GM12878 (cell line): Measurements from ENCODE around the gene PHEX. TPM values are rescaled to one million over a fixed set of nuclear protein-coding genes. Genes with fewer than 3 reads are reported as not detected.

ENCODE experiments used
- ATAC-seq: fragments of 200-7000 bp; cut with Tn5 transposase; 3 replicates; pipeline ENCODE4 v1.9.1; 2020; ENCODE audit warnings: mild to moderate bottlenecking, moderate library complexity
- BruUV-seq: library from RNA; stranded (reverse); fragments of 400-500 nt; replicated peaks from 2 replicates; lab custom pipeline; 2021; lab: Mats Ljungman, UMichigan
- CTCF ChIA-PET: fragments of 300-600 bp; sonication (Branson Sonifier 250); formaldehyde crosslinking; extraction: SDS; loops from one replicate; lab custom pipeline; 2021; ENCODE audit warnings: inconsistent platforms; lab: Yijun Ruan, JAX
- POLR2A ChIA-PET: fragments of 350-600 bp; formaldehyde crosslinking; extraction: SDS; loops from one replicate; lab custom pipeline; 2021; ENCODE audit warnings: inconsistent platforms; lab: Charles Lee
- RAD21 ChIA-PET: fragments of 300-600 bp; sonication (Branson Sonifier 250); formaldehyde crosslinking; loops from one replicate; lab custom pipeline; 2023; ENCODE audit warnings: antibody characterized with exemption; ENCODE audit not compliant: unreplicated experiment; lab: Charles Lee
- SMC1A ChIA-PET: fragments of 300-600 bp; sonication (Branson Sonifier 250); formaldehyde crosslinking; loops from one replicate; lab custom pipeline; 2023; ENCODE audit not compliant: unreplicated experiment, uncharacterized antibody; lab: Charles Lee
- DNase-seq: peaks from one replicate; pipeline ENCODE4 v3.0.0-alpha.2; 2011; ENCODE audit warnings: low read depth, low spot score
- FAIRE-seq: peaks from 3 replicates; lab custom pipeline; 2011; peaks lifted over from hg19 to GRCh38; lab: Jason Lieb, UNC
- H2AFZ ChIP-seq: 2 replicates; pipeline ENCODE4 v1.6.0; 2011; ENCODE audit warnings: low read depth, low read length, control low read depth; ENCODE audit not compliant: control insufficient read depth
- H3K27ac ChIP-seq: 2 replicates; pipeline ENCODE4 v1.5.1; 2011; ENCODE audit warnings: control low read depth; ENCODE audit not compliant: control insufficient read depth, insufficient read depth
- H3K27me3 ChIP-seq, 2 experiments: replicated peaks in 1 of 2; 2 replicates each; pipeline versions ENCODE4 v1.6.0 to v1.6.1; 2011; ENCODE audit warnings: low read length in 1 of 2; ENCODE audit not compliant: control insufficient read depth in 2 of 2, insufficient read depth in 2 of 2
- H3K36me3 ChIP-seq, 2 experiments: 2 replicates each; pipeline ENCODE4 v1.5.1; 2011; ENCODE audit warnings: low read length in 1 of 2; ENCODE audit not compliant: control insufficient read depth in 2 of 2, insufficient read depth in 2 of 2
- H3K4me1 ChIP-seq: 2 replicates; pipeline ENCODE4 v1.6.1; 2011; ENCODE audit warnings: mild to moderate bottlenecking, low read length, moderate library complexity, mixed read lengths; ENCODE audit not compliant: control insufficient read depth, insufficient read depth
- H3K4me2 ChIP-seq: 2 replicates; pipeline ENCODE4 v1.6.0; 2011; ENCODE audit warnings: control low read depth; ENCODE audit not compliant: control insufficient read depth, insufficient read depth
- H3K4me3 ChIP-seq: fragments of 200-600 bp; sonication (generic); 2 replicates; pipeline ENCODE4 v1.5.1; 2016
- H3K79me2 ChIP-seq: 2 replicates; pipeline ENCODE4 v1.6.0; 2011; ENCODE audit warnings: low read length; ENCODE audit not compliant: control insufficient read depth, insufficient read depth
- H3K9ac ChIP-seq: 2 replicates; pipeline ENCODE4 v1.8.0; 2011; ENCODE audit warnings: low read length, control low read depth, mixed read lengths; ENCODE audit not compliant: control insufficient read depth, insufficient read depth
- H3K9me3 ChIP-seq: replicated peaks from 3 replicates; pipeline ENCODE4 v1.5.1; 2011; ENCODE audit warnings: mild to moderate bottlenecking, low read length; ENCODE audit not compliant: control insufficient read depth, insufficient read depth
- H4K20me1 ChIP-seq: 2 replicates; pipeline ENCODE4 v1.6.0; 2011; ENCODE audit not compliant: control insufficient read depth, insufficient read depth
- BCLAF1 ChIP-seq: fragments of 450-650 bp; IDR thresholded peaks from 2 replicates; pipeline ENCODE4 v1.6.1; 2017; ENCODE audit warnings: antibody characterized with exemption, mild to moderate bottlenecking, moderate library complexity
- ELK1 ChIP-seq: IDR thresholded peaks from 2 replicates; pipeline ENCODE4 v1.6.1; 2012; ENCODE audit warnings: low read depth, low read length, improper control_type of control experiment
- MLLT1 ChIP-seq: fragments of 450-650 bp; IDR thresholded peaks from 2 replicates; pipeline ENCODE4 v1.6.1; 2016; ENCODE audit warnings: mild to moderate bottlenecking
- MTA2 ChIP-seq: fragments of 450-650 bp; IDR thresholded peaks from 2 replicates; pipeline ENCODE4 v1.6.1; 2016; ENCODE audit warnings: low read depth, mild to moderate bottlenecking, moderate library complexity
- RELB ChIP-seq: fragments of 450-650 bp; IDR thresholded peaks from 2 replicates; pipeline ENCODE4 v1.6.1; 2017; ENCODE audit warnings: low read depth, mild to moderate bottlenecking, moderate library complexity
- SMAD1 ChIP-seq: fragments of 450-650 bp; IDR thresholded peaks from 2 replicates; pipeline ENCODE4 v1.6.1; 2018; ENCODE audit warnings: mild to moderate bottlenecking, low read depth; ENCODE audit not compliant: partially characterized antibody
- SREBF1 ChIP-seq: IDR thresholded peaks from 2 replicates; pipeline ENCODE4 v1.6.1; 2012; ENCODE audit warnings: mild to moderate bottlenecking, low read length
- SRF ChIP-seq, 2 experiments: IDR thresholded peaks; 2 replicates each; pipeline ENCODE4 v1.6.1; 2011; ENCODE audit warnings: low read depth in 2 of 2, low read length in 2 of 2, mild to moderate bottlenecking in 1 of 2, moderate library complexity in 1 of 2
- WGBS: methylation state at CpG from one replicate; pipeline ENCODE4 v1.1.6; 2016; ENCODE audit warnings: low lambda C conversion rate; ENCODE audit not compliant: insufficient replicate concordance, insufficient coverage; ENCODE audit errors: missing lambda C conversion rate; 5-methylcytosine and 5-hydroxymethylcytosine counted together
- in situ Hi-C: fragments of 300-500 bp; cut with MboI; formaldehyde crosslinking; loops from 9 replicates; pipeline ENCODE4 v1.14.3; 2018; ENCODE audit warnings: mixed read lengths
- intact Hi-C: fragments of 100-400 bp; cut with micrococcal nuclease; formaldehyde crosslinking; loops from one replicate; pipeline ENCODE4 v1.14.2; 2022; ENCODE audit not compliant: unreplicated experiment
- polyA plus RNA-seq, 11 experiments: library from polyadenylated mRNA; depleted of rRNA in 4 of 11; unstranded in 6 of 11; stranded (reverse) in 5 of 11; fragments of >200 nt; fragmentation: Nextera tagmentation in 4 of 11; fragmentation: Illumina TruSeq in 1 of 11; extraction: Ambion mirVana in 4 of 11; extraction: Trizol in 1 of 11; gene quantifications; 1 replicate in 1 of 11; 2 replicates in 10 of 11; pipeline versions ENCODE4 v1.2.1 to v1.2.3, GENCODE V29; 2011 to 2016; ENCODE audit warnings: inconsistent platforms in 2 of 11, missing spikeins in 2 of 11, low read depth in 1 of 11
- total RNA-seq, 4 experiments: library from RNA; depleted of rRNA in 3 of 4; stranded (reverse); fragments of >200 nt in 3 of 4; fragmentation: Illumina TruSeq in 1 of 4; extraction: Trizol in 1 of 4; gene quantifications; 2 replicates each; pipeline versions ENCODE4 v1.2.1 to v1.2.3, GENCODE V29; 2013 to 2021
- TF ChIP-seq, protein P1 (sequence below): fragments of 450-650 bp; formaldehyde crosslinking; IDR thresholded peaks from 2 replicates; pipeline ENCODE4 v1.4.0; 2020; ENCODE audit warnings: mild to moderate bottlenecking, moderate library complexity

PHEX gene
- total and polyA plus RNA-seq, 10 of the 15 experiments (the other 5 are each of a cell fraction or from before 2014, with no cell fraction given), result 0.12 to 97.2 (median 0.55) TPM

DNA sequence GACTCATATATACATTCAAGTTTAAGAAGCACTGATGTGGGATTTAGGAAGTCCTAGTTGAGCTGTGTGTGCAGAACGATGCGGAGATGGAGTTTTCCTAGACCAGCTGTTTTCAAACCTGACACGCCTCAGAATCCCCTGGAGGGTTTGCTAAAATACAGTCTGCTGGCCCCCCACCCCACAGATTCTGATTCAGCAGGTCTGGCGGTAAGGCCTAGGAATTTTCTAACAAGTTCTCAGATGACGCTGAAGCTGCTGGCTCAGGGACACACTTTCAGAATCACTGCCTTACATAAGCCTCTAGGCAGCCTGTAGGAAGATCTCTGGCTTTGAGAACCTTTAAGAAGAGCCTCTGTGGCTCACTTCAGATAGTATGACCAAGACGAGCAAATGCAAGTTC is 73.1 kb downstream of the PHEX start:
- no peak overlapping the region for H3K4me3 ChIP-seq
- H3K9ac ChIP-seq, result no peak overlapping the region
- ChIA-PET CTCF (no interaction called here), SMC1A (interaction anchor here (1.5 to 2.1 kb wide), 3 partner anchors 10 to 15 kb away, joined by 4 to 7 read pairs (median 4); no protein-coding TSS in a partner anchor), POLR2A (no interaction called here), RAD21 (no interaction called here)
- H3K4me2 ChIP-seq, result no peak overlapping the region
- H3K9me3 ChIP-seq, result no peaks in the 10 kb centered on the region
- no peaks in the 10 kb centered on the region for H3K27me3 ChIP-seq
- no peaks in the 10 kb centered on the region for H3K79me2 ChIP-seq
- intact Hi-C loops (no loop called here), in situ Hi-C loops (no loop called here)
- no peaks in the 10 kb centered on the region for H3K36me3 ChIP-seq
- H4K20me1 ChIP-seq, result no peaks in the 10 kb centered on the region
- H3K27ac ChIP-seq, result no peak overlapping the region
- FAIRE-seq (no peak), DNase-seq (no peak), ATAC-seq (no peak)
- no peak overlapping the region for H2AFZ ChIP-seq
- no TSS peak for BruUV-seq
- no peaks in the 10 kb centered on the region for H3K4me1 ChIP-seq
- 31% methylated on average over 6 of the region's 6 CpGs for WGBS
- TF ChIP-seq BCLAF1 (no peak), SREBF1 (no peak), MTA2 (no peak), RELB (no peak), ELK1 (no peak), SMAD1 (no peak), MLLT1 (no peak), SRF (IDR thresholded peaks at IDR 0.05; ENCODE audit: low read depth in 2 of 2, low read length in 2 of 2) (no peak)
- TF ChIP-seq, protein P1, sequence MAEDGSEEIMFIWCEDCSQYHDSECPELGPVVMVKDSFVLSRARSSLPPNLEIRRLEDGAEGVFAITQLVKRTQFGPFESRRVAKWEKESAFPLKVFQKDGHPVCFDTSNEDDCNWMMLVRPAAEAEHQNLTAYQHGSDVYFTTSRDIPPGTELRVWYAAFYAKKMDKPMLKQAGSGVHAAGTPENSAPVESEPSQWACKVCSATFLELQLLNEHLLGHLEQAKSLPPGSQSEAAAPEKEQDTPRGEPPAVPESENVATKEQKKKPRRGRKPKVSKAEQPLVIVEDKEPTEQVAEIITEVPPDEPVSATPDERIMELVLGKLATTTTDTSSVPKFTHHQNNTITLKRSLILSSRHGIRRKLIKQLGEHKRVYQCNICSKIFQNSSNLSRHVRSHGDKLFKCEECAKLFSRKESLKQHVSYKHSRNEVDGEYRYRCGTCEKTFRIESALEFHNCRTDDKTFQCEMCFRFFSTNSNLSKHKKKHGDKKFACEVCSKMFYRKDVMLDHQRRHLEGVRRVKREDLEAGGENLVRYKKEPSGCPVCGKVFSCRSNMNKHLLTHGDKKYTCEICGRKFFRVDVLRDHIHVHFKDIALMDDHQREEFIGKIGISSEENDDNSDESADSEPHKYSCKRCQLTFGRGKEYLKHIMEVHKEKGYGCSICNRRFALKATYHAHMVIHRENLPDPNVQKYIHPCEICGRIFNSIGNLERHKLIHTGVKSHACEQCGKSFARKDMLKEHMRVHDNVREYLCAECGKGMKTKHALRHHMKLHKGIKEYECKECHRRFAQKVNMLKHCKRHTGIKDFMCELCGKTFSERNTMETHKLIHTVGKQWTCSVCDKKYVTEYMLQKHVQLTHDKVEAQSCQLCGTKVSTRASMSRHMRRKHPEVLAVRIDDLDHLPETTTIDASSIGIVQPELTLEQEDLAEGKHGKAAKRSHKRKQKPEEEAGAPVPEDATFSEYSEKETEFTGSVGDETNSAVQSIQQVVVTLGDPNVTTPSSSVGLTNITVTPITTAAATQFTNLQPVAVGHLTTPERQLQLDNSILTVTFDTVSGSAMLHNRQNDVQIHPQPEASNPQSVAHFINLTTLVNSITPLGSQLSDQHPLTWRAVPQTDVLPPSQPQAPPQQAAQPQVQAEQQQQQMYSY, result no peak
